Fibroblast of villous mesenchyme (primary cell): ENCODE data around the gene ARHGEF40. TPM values are rescaled to one million over a fixed set of nuclear protein-coding genes. Genes with fewer than 3 reads are reported as not detected.
A peak's percentile ranks its signal among the peaks of the same experiment; 100 is the strongest.

Experiments used
- DNase-seq: peaks from one replicate; pipeline ENCODE4 v3.0.0-alpha.2; 2010; ENCODE audit warnings: low read depth
- H3K4me3 ChIP-seq: 2 replicates; pipeline ENCODE4 v1.5.1; 2011; ENCODE audit warnings: low read depth, mild to moderate bottlenecking, low read length
- CTCF ChIP-seq: IDR thresholded peaks from 2 replicates; pipeline ENCODE4 v1.5.1; 2012; ENCODE audit warnings: low read depth, mild to moderate bottlenecking, low read length; ENCODE audit not compliant: insufficient read depth
- total RNA-seq: library from RNA; depleted of rRNA; stranded (reverse); fragments of >200 nt; gene quantifications from 2 replicates; pipeline ENCODE4 v1.2.3, GENCODE V29; 2012

ARHGEF40 gene
- total RNA-seq, 1 donor = 45.3 TPM

GRCh38 chr14:21090194-21090939 lies 20.3 kb downstream of the ARHGEF40 start:
- no peak overlapping the region for H3K4me3 ChIP-seq
- DNase-seq = no peak
- TF ChIP-seq CTCF = peak; percentile 54

GRCh38 chr14:21090940-21091663 lies 21.0 kb downstream of the ARHGEF40 start:
- H3K4me3 ChIP-seq = no peak overlapping the region
- no peak for DNase-seq
- no peak for TF ChIP-seq CTCF

- DNase-seq = no peak
- no peak overlapping the region for H3K4me3 ChIP-seq
- TF ChIP-seq CTCF = no peak
These were observed 21.7 kb downstream of the ARHGEF40 start for GRCh38 chr14:21091821-21092272.

GRCh38 chr14:21092273-21093011 lies 22.3 kb downstream of the ARHGEF40 start:
- TF ChIP-seq CTCF = peak; percentile 100
- H3K4me3 ChIP-seq = no peak overlapping the region
- peak; percentile 72 for DNase-seq

- H3K4me3 ChIP-seq = no peak overlapping the region
- no peak for TF ChIP-seq CTCF
- DNase-seq = no peak
These were observed 22.9 kb downstream of the ARHGEF40 start for GRCh38 chr14:21093018-21093417.

- H3K4me3 ChIP-seq = no peak overlapping the region
- peak; percentile 36 for TF ChIP-seq CTCF
- DNase-seq = no peak
These were observed 23.9 kb downstream of the ARHGEF40 start for GRCh38 chr14:21093769-21094681.
